CD4-positive, alpha-beta T cell treated with Interleukin-17A for 1 hour (primary cell): ENCODE results near the gene OR10G7.
"Not testable (repeated sequence)": the region's sequence is repeated elsewhere in the genome, so short reads cannot be mapped to it uniquely, and the experiment has no call there.

Experiments used
- DNase-seq: peaks from one replicate; pipeline ENCODE4 v3.0.0-alpha.2; 2020

OR10G7 gene

GRCh38 chr11:124036666-124037065 lies 4.5 kb downstream of the OR10G7 start:
- no peak for DNase-seq

DNA sequence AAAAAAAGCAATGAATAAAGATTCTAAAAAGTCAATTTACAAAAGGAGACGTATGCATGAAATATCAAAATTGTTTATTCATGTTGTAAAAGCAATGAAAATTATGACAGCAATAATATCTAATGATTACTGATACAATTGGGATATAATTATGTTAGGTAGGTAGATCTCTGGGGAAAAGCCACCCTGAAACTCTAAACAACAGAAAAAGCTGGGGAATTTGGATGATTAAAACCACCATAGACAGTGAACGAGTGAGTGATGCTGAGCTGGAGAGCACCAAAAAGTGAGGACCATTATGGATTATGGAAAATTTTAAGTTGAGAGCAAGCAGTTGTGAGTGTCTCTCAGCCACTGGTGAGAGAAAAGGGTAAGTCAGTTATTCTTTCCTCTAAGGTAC lies 14.6 kb downstream of the OR10G7 start, which contains the start of gene OR10G8:
TSS of gene OR10G8 (plus strand) at position 301 of the 400 bp plus-strand sequence. CDS start 2,825 bp downstream, outside the sequence.
- DNase-seq = no peak

DNA sequence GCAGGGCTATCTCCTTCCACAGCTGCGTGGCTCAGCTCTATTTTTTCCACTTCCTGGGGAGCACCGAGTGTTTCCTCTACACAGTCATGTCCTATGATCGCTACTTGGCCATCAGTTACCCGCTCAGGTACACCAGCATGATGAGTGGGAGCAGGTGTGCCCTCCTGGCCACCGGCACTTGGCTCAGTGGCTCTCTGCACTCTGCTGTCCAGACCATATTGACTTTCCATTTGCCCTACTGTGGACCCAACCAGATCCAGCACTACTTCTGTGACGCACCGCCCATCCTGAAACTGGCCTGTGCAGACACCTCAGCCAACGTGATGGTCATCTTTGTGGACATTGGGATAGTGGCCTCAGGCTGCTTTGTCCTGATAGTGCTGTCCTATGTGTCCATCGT lies 25.3 kb downstream of the OR10G7 start:
- not testable (repeated sequence) for DNase-seq

GRCh38 chr11:124012697-124013096 lies 28.4 kb downstream of the OR10G7 start, which contains the start of gene OR10G4:
Gene OR10G4 (plus strand): TSS chr11:124012997. CDS start chr11:124015575, 2,578 bp downstream.
- DNase-seq = no peak

GRCh38 chr11:123995119-123995518 lies 46.0 kb downstream of the OR10G7 start, which contains the start of gene OR10G6:
Gene OR10G6 (minus strand): TSS chr11:123995161. CDS start chr11:123995161, 0 bp downstream.
- DNase-seq = no peak
